GM18520 (cell line): ENCODE measurements around the gene DLG2.
"Not testable (repeated sequence)": the region's sequence is repeated elsewhere in the genome, so short reads cannot be mapped to it uniquely, and the experiment has no call there.

Experiments
- ATAC-seq: cut with Tn5 transposase; IDR thresholded peaks from one replicate; pipeline ENCODE4 v1.9.1; 2021; ENCODE audit not compliant: unreplicated experiment

DLG2 gene

GRCh38 chr11:83639995-83640758 is 1987.0 kb downstream of the DLG2 start:
- ATAC-seq, result no peak

DNA sequence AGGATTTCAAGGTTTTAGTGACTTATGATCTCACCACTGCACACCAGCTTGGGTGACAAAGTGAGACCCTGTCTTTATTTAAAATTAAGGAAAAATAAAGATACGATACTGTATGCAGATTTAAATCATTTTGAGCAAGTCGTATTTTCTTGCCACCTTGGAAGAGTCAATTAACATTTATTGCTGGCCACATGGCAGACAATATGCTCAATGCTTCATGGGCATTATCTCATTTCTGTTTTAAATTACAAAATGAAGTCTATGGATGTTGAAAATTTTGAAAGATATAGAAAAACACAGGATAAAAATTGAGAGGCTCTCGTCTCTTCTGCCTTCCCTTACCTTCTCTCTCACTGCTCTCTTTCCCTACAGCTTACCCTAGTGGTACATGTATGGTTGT is 1992.0 kb downstream of the DLG2 start:
- ATAC-seq, result no peak

GRCh38 chr11:83630211-83630610 is 1996.9 kb downstream of the DLG2 start:
- ATAC-seq, result no peak

GRCh38 chr11:83629775-83630174 is 1997.4 kb downstream of the DLG2 start:
- no peak for ATAC-seq

- ATAC-seq, result no peak
Observed at GRCh38 chr11:83628622-83629355, 1998.4 kb downstream of the DLG2 start.

GRCh38 chr11:83625336-83625735 is 2001.8 kb downstream of the DLG2 start:
- no peak for ATAC-seq

DNA sequence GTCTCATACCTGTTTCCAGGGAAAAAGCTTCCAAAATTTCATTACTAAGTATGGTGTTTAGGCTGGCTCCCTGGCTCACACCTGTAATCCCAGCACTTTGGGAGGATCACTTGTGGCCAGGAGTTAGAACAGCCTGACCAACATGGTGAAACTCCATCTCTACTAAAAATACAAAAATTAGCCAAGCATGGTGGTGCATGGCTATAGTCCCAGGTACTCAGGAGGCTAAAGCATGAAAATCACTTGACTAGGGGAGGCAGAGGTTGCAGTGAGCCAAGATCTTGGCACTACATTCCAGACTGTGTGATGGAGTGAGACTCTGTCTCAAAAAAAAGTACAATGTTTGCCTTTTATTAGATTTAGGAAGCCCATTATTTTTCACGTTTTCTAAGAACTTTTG is 2009.5 kb downstream of the DLG2 start:
- ATAC-seq, result no peak

- ATAC-seq, result peak; percentile 10
Observed at GRCh38 chr11:83613767-83614121, 2013.4 kb downstream of the DLG2 start.

DNA sequence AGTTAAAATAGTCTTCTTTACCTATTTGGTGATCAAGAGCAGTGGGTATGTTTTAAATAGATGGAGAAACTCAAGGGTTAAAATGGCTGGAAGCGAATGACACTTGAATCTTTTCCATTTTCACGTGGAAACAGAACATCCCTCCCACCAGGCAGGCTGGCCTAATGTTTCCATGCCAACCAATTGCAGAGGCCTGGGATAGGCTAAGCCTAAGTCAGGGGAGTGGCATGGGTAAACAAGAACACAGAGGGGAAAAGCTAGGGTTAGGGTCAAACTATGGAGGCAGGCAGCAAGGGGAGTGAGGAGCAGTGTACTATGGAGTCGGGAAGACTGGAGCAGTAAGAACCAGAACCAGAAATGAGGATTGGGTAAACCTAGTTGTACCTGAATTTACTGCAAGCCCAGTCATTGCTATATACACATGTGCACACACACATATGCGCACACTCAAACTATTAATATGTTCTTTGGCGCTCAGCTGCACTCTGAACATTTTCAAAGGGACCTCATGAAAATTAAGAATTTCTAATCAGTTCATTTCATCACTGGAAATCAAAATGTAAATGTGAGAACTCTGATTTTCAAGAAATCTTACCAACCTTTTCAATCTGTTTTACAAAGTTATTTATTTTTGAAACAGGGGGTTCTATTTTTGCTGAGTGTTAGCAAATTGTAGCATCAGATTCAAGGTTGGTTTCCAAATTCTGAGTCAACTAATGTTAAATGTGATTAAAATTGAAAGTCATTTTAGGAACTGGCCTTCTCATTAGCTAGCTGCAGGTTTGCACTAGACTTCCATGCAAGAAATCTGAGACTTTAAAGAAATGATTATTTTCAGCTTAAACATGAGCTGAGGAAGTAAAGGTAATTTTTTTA is 2014.0 kb downstream of the DLG2 start:
- peak; percentile 91 for ATAC-seq

GRCh38 chr11:83611600-83611999 is 2015.5 kb downstream of the DLG2 start:
- ATAC-seq, result no peak

- ATAC-seq, result no peak
Observed at GRCh38 chr11:83611031-83611430, 2016.1 kb downstream of the DLG2 start.

DNA sequence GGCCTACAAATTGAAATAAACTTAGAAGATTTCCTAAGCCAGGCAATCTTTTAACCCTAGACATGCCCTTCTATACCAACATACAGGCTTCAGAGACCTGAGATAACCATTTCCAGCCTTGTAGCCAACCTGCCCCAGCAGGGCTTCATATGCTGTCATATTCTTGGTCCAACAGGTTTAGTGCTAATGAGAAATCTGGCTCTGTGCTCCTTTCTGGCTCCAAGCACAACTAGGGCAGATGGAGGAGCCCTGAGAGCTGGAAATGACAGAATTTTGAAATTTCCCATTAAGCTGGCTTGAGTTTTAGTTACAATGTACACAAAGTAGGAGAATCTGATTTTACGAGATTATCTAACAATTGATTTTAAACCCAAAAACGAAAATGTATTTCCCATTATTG is 2018.0 kb downstream of the DLG2 start:
- ATAC-seq, result no peak

- ATAC-seq, result no peak
Observed at GRCh38 chr11:83608571-83608970, 2018.6 kb downstream of the DLG2 start.

DNA sequence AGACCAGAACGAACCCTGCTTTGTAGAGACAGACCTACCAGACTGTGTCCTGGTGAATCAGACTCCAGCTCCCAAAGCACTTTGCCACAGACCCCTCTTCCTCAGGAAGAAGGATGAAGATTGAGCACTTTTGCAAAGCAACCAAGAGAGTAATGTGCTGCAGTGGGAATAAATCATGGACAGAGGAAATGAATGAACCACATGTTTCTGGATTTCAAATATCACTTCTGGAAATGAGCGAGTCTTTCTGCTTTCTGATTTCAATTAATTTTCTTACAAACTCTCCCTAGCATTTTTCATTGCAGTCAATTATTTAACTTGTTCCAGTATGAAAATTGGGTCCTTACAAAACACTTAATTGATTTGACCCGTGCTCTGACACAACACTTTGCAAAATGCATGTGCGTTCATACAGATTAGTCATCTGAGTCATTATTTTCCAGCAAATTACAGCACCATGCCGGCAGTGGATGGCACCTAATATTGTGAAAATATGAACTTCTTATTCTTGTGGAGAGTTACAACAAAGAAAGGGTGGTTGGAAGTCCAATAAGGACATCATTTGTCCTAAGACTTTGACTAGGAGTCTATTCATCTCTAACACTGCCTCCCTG is 2025.1 kb downstream of the DLG2 start:
- no peak for ATAC-seq

DNA sequence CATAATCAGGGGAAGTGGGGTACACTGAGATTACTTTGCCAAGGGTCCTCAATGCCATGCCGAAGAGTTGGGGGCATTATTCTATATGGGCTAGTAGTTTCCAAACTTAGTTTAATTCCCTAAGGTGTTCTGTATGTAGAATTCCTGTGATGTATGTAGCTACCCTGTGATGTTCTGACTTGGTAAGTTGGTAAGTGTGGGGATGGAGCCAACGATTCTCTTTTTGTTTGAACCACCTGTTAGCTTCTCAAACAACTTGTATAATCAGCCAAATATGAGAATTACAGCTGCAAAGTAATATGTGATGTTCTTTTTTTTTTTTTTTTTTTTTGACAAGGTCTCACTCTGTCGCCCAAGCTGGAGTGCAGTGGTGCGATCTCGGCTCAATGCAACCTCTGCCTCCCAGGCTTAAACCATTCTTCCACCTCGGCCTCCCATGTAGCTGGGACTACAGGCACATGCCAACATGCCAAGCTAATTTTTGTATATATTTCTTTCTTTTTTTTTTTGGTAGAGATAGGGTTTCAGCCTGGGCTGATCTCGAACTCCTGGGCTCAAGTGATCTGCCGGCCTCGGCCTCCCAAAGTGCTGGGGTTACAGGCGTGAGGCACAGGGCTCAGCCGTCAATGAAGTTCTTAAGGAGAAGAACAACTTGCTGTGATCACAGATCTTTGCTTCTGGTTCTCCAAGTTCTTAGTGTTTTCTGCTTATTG is 2025.8 kb downstream of the DLG2 start:
- no peak for ATAC-seq

- ATAC-seq, result no peak
Observed at GRCh38 chr11:83600661-83601060, 2026.5 kb downstream of the DLG2 start.

DNA sequence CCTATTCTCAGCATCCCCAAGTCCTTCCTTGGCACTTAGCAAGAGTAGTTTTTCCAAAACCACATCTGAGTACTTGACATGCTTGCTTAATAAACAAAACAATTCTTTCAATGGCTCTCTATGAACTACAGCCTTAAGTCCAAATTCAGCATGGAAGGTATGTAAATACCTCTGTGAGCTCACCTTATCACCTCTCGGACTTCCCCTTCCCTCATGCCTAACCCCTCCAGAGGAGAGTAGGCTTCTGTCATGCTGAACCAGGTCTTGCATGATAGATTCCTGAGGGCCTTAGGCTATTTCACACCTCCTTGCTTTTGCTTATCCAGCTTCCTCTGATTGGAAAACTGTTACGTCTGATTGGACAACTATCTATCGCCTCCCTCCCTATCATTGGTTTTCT is 2028.1 kb downstream of the DLG2 start:
- no peak for ATAC-seq

- ATAC-seq, result not testable (repeated sequence)
Observed at GRCh38 chr11:83587797-83588196, 2039.3 kb downstream of the DLG2 start.

- ATAC-seq, result peak; percentile 99
Observed at GRCh38 chr11:83583757-83584366, 2043.3 kb downstream of the DLG2 start.

DNA sequence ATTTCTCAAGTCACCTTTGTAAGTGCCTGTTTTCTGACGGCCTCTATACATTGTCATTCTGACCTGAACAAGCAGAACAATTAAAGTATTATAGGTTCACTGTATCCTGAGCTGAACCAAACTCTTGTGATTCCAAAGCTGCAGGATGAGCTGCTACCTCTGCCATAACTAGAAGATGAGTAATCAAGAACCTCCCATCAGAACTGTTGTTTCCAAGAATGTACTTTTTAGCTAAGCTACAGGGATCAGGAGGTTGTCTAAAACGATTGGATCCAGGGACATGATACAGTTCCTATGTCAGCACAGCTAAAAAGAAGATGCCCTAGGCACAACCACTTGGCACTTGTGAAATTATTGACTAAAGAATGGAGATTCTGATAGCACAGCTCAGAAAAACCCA is 2052.6 kb downstream of the DLG2 start:
- no peak for ATAC-seq
